K562 (cell line): ENCODE measurements around the gene CBFA2T3. TPM values are rescaled to one million over a fixed set of nuclear protein-coding genes. Genes with fewer than 3 reads are reported as not detected.

Source experiments
- BCOR ChIP-seq: fragments of 450-650 bp; IDR thresholded peaks from 2 replicates; pipeline ENCODE4 v1.6.1; 2016
- BRD4 ChIP-seq: fragments of 200-600 bp; sonication (generic); IDR thresholded peaks from 2 replicates; pipeline ENCODE4 v1.6.1; 2017; ENCODE audit warnings: inconsistent platforms
- FOS ChIP-seq: IDR thresholded peaks from 3 replicates; pipeline ENCODE4 v1.6.1; 2011; ENCODE audit not compliant: insufficient read length; ENCODE audit errors: extremely low read depth
- GATAD2A ChIP-seq: fragments of 450-650 bp; IDR thresholded peaks from 2 replicates; pipeline ENCODE4 v1.6.1; 2017
- HMG20B ChIP-seq: fragments of 250-450 bp; sonication (Bioruptor Pico); IDR thresholded peaks from 2 replicates; pipeline ENCODE4 v1.5.0; 2021; ENCODE audit warnings: mild to moderate bottlenecking
- KLF6 ChIP-seq: fragments of 250-450 bp; sonication (Bioruptor Pico); IDR thresholded peaks from 2 replicates; pipeline ENCODE4 v1.4.0; 2020; ENCODE audit warnings: mild to moderate bottlenecking, moderate library complexity, borderline replicate concordance
- MEF2D ChIP-seq: conservative IDR thresholded peaks from 2 replicates; pipeline ENCODE4 v1.6.1; 2016; ENCODE audit warnings: low read depth, missing genetic modification characterization, missing compliant biosample characterization
- MIER1 ChIP-seq: fragments of 450-650 bp; IDR thresholded peaks from 2 replicates; pipeline ENCODE4 v1.6.1; 2016; ENCODE audit warnings: antibody characterized with exemption, mild to moderate bottlenecking, low read depth
- NCOA1 ChIP-seq: fragments of 450-650 bp; IDR thresholded peaks from 2 replicates; pipeline ENCODE4 v1.6.1; 2016; ENCODE audit warnings: low read depth
- NUFIP1 ChIP-seq: fragments of 450-650 bp; IDR thresholded peaks from 2 replicates; pipeline ENCODE4 v1.6.1; 2018; ENCODE audit not compliant: partially characterized antibody
- PTBP1 ChIP-seq: fragments of 200-400 bp; formaldehyde crosslinking; IDR thresholded peaks from 2 replicates; pipeline ENCODE4 v1.6.1; 2017; ENCODE audit warnings: low read depth, low read length
- SREBF2 ChIP-seq: sonication (generic); formaldehyde crosslinking; IDR thresholded peaks from 2 replicates; pipeline ENCODE4 v1.4.0; 2020; ENCODE audit warnings: mild to moderate bottlenecking, missing genetic modification reagents
- TBP ChIP-seq: optimal IDR thresholded peaks from 2 replicates; pipeline ENCODE3; 2011; ENCODE audit warnings: low read depth, low read length, improper control_type of control experiment
- U2AF2 ChIP-seq: fragments of 200-400 bp; formaldehyde crosslinking; optimal IDR thresholded peaks from 2 replicates; pipeline ENCODE3; 2017; ENCODE audit warnings: low read depth, mild to moderate bottlenecking, low read length
- WHSC1 ChIP-seq: IDR thresholded peaks from one replicate; pipeline ENCODE4 v1.6.1; 2012; ENCODE audit warnings: low read length, control low read depth, inconsistent platforms
- ZNF444 ChIP-seq: fragments of 250-450 bp; sonication (Bioruptor Pico); IDR thresholded peaks from 2 replicates; pipeline ENCODE4 v1.4.0; 2020; ENCODE audit warnings: mild to moderate bottlenecking, moderate library complexity
- polyA plus RNA-seq, 8 experiments: library from polyadenylated mRNA; depleted of rRNA in 4 of 8; stranded (reverse) in 5 of 8; unstranded in 3 of 8; fragments of >200 nt; fragmentation: Nextera tagmentation in 2 of 8; fragmentation: Illumina TruSeq in 1 of 8; extraction: Ambion mirVana in 2 of 8; extraction: Trizol in 1 of 8; gene quantifications; 2 replicates each; pipeline versions ENCODE4 v1.2.1 to v1.2.3, GENCODE V29; 2011 to 2014; ENCODE audit warnings: inconsistent platforms in 1 of 8, missing spikeins in 1 of 8
- total RNA-seq, 7 experiments: library from RNA; depleted of rRNA in 6 of 7; stranded (reverse); fragments of >200 nt in 6 of 7; fragmentation: Illumina TruSeq in 2 of 7; extraction: Trizol in 2 of 7; gene quantifications; 2 replicates each; pipeline versions ENCODE4 v1.2.1 to v1.2.3, GENCODE V29; 2011 to 2021; ENCODE audit warnings: low replicate concordance in 1 of 7
- TF ChIP-seq, protein P1 (sequence below): fragments of 450-650 bp; formaldehyde crosslinking; IDR thresholded peaks from 2 replicates; pipeline ENCODE4 v1.4.0; 2020; ENCODE audit warnings: mild to moderate bottlenecking, moderate library complexity
- TF ChIP-seq, protein P2 (sequence below), 2 experiments: fragments of 450-650 bp in 1 of 2; IDR thresholded peaks; 2 replicates each; pipeline ENCODE4 v1.6.1; 2011 to 2017; ENCODE audit warnings: low read depth in 2 of 2, antibody characterized with exemption in 1 of 2, borderline replicate concordance in 1 of 2, low read length in 1 of 2, mild to moderate bottlenecking in 1 of 2, mixed read lengths in 1 of 2; ENCODE audit not compliant: control insufficient read depth in 1 of 2
- TF ChIP-seq, protein P3 (sequence below): fragments of 200-800 bp; sonication (Bioruptor generic); IDR thresholded peaks from 2 replicates; pipeline ENCODE4 v1.6.1; 2017; ENCODE audit warnings: missing genetic modification characterization, missing compliant biosample characterization
- TF ChIP-seq, protein P4 (sequence below): fragments of 200-800 bp; sonication (Bioruptor generic); IDR thresholded peaks from 2 replicates; pipeline ENCODE4 v1.6.1; 2017; ENCODE audit warnings: missing genetic modification characterization, missing compliant biosample characterization
- TF ChIP-seq, protein P5 (sequence below): sonication (generic); formaldehyde crosslinking; IDR thresholded peaks from 2 replicates; pipeline ENCODE4 v1.8.0; 2022; ENCODE audit warnings: mild to moderate bottlenecking, missing genetic modification reagents
- TF ChIP-seq, protein P6 (sequence below): sonication (generic); formaldehyde crosslinking; IDR thresholded peaks from 2 replicates; pipeline ENCODE4 v1.8.0; 2022; ENCODE audit warnings: mild to moderate bottlenecking, missing genetic modification reagents

The CBFA2T3 gene
- total and polyA plus RNA-seq, 9 of the 15 experiments (the other 6 are each of a cell fraction or from before 2014, with no cell fraction given) = 2.3 to 145 (median 6.7) TPM

DNA sequence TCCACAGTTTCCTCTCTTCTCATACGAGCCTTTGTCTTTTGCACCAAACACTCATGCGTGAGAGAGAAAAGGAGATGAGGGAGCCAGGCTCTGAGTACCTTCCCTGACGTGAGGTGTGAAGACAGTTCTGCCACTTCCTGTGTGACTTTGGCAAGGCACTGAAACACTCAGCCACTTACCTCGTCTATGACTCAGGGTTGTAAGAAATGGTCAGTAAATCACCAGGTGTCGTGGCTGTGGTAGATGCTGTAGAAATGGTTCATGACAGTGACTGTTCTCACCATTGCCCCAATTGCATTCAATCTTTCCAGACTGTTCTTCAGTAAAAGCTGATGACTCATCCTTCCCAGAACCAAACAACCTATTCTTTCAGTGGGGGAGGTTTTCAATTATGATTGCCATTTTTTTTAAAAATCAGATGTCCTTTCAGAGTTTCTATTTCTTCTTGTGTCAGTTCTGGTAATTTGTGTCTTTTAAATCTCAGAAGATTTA is 49.2 kb upstream of the CBFA2T3 start (continued):
- TF ChIP-seq PTBP1 (no peak), SREBF2 (CRISPR knock-in tag) (no peak), FOS (peak; percentile 71), MIER1 (no peak), BCOR (no peak), NCOA1 (peak; percentile 40; the same call in 1 of the 2 replicates), NUFIP1 (no peak), GATAD2A (no peak), BRD4 (no peak), WHSC1 (no peak), KLF6 (CRISPR knock-in tag) (no peak), TBP (no peak), HMG20B (CRISPR knock-in tag) (no peak), ZNF444 (CRISPR knock-in tag) (no peak), MEF2D (tag) (0 out of 2 replicates have a peak, but pooled peaks have one; percentile 14), U2AF2 (no peak)
- TF ChIP-seq, protein P1, sequence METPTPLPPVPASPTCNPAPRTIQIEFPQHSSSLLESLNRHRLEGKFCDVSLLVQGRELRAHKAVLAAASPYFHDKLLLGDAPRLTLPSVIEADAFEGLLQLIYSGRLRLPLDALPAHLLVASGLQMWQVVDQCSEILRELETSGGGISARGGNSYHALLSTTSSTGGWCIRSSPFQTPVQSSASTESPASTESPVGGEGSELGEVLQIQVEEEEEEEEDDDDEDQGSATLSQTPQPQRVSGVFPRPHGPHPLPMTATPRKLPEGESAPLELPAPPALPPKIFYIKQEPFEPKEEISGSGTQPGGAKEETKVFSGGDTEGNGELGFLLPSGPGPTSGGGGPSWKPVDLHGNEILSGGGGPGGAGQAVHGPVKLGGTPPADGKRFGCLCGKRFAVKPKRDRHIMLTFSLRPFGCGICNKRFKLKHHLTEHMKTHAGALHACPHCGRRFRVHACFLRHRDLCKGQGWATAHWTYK = no peak
- TF ChIP-seq, protein P2, sequence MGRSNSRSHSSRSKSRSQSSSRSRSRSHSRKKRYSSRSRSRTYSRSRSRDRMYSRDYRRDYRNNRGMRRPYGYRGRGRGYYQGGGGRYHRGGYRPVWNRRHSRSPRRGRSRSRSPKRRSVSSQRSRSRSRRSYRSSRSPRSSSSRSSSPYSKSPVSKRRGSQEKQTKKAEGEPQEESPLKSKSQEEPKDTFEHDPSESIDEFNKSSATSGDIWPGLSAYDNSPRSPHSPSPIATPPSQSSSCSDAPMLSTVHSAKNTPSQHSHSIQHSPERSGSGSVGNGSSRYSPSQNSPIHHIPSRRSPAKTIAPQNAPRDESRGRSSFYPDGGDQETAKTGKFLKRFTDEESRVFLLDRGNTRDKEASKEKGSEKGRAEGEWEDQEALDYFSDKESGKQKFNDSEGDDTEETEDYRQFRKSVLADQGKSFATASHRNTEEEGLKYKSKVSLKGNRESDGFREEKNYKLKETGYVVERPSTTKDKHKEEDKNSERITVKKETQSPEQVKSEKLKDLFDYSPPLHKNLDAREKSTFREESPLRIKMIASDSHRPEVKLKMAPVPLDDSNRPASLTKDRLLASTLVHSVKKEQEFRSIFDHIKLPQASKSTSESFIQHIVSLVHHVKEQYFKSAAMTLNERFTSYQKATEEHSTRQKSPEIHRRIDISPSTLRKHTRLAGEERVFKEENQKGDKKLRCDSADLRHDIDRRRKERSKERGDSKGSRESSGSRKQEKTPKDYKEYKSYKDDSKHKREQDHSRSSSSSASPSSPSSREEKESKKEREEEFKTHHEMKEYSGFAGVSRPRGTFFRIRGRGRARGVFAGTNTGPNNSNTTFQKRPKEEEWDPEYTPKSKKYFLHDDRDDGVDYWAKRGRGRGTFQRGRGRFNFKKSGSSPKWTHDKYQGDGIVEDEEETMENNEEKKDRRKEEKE (IDR thresholded peaks at IDR 0.05; ENCODE audit: borderline replicate concordance in 1 of 2, control insufficient read depth in 1 of 2, low read depth in 2 of 2, low read length in 1 of 2) = no peak
- TF ChIP-seq, protein P3, sequence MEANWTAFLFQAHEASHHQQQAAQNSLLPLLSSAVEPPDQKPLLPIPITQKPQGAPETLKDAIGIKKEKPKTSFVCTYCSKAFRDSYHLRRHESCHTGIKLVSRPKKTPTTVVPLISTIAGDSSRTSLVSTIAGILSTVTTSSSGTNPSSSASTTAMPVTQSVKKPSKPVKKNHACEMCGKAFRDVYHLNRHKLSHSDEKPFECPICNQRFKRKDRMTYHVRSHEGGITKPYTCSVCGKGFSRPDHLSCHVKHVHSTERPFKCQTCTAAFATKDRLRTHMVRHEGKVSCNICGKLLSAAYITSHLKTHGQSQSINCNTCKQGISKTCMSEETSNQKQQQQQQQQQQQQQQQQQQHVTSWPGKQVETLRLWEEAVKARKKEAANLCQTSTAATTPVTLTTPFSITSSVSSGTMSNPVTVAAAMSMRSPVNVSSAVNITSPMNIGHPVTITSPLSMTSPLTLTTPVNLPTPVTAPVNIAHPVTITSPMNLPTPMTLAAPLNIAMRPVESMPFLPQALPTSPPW (CRISPR knock-in tag) = no peak
- TF ChIP-seq, protein P4, sequence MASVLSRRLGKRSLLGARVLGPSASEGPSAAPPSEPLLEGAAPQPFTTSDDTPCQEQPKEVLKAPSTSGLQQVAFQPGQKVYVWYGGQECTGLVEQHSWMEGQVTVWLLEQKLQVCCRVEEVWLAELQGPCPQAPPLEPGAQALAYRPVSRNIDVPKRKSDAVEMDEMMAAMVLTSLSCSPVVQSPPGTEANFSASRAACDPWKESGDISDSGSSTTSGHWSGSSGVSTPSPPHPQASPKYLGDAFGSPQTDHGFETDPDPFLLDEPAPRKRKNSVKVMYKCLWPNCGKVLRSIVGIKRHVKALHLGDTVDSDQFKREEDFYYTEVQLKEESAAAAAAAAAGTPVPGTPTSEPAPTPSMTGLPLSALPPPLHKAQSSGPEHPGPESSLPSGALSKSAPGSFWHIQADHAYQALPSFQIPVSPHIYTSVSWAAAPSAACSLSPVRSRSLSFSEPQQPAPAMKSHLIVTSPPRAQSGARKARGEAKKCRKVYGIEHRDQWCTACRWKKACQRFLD (CRISPR knock-in tag) = no peak
- TF ChIP-seq, protein P5, sequence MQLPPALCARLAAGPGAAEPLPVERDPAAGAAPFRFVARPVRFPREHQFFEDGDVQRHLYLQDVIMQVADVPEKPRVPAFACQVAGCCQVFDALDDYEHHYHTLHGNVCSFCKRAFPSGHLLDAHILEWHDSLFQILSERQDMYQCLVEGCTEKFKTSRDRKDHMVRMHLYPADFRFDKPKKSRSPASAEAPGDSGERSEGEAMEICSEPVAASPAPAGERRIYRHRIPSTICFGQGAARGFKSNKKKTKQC (CRISPR knock-in tag) = no peak
- TF ChIP-seq, protein P6, sequence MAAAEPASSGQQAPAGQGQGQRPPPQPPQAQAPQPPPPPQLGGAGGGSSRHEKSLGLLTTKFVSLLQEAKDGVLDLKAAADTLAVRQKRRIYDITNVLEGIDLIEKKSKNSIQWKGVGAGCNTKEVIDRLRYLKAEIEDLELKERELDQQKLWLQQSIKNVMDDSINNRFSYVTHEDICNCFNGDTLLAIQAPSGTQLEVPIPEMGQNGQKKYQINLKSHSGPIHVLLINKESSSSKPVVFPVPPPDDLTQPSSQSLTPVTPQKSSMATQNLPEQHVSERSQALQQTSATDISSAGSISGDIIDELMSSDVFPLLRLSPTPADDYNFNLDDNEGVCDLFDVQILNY (CRISPR knock-in tag) = no peak
